Left lung (tissue), 14 donors: Measurements from ENCODE around the gene CCL22. TPM values are rescaled to one million over a fixed set of nuclear protein-coding genes. Genes with fewer than 3 reads are reported as not detected.

ENCODE experiments used
- ATAC-seq: fragments of 200-7000 bp; cut with Tn5 transposase; one replicate; pipeline ENCODE4 v1.9.1; 2020; ENCODE audit warnings: moderate library complexity
- DNase-seq, 4 donors: peaks; one replicate each; pipeline ENCODE4 v3.0.0-alpha.2; 2013 to 2020
- H3K27ac ChIP-seq, 2 donors: fragments of 200-600 bp; sonication (generic) in 1 of 2; one replicate each; pipeline versions ENCODE4 v1.5.0 to v1.8.0; 2020 to 2021
- H3K27me3 ChIP-seq, 2 donors: fragments of 200-600 bp; sonication (generic) in 1 of 2; one replicate each; pipeline versions ENCODE4 v1.5.0 to v1.8.0; 2020 to 2021
- H3K36me3 ChIP-seq, 2 donors: fragments of 200-600 bp; sonication (generic) in 1 of 2; one replicate each; pipeline versions ENCODE4 v1.5.0 to v1.8.0; 2020 to 2021
- H3K4me1 ChIP-seq, 2 donors: fragments of 200-600 bp; one replicate each; pipeline ENCODE4 v1.8.0; 2021
- H3K4me3 ChIP-seq, 2 donors: fragments of 200-600 bp; sonication (generic) in 1 of 2; one replicate each; pipeline versions ENCODE4 v1.5.0 to v1.8.0; 2020 to 2021; ENCODE audit warnings: mild to moderate bottlenecking in 1 of 2
- H3K9me3 ChIP-seq, 2 donors: fragments of 200-600 bp; sonication (generic) in 1 of 2; one replicate each; pipeline versions ENCODE4 v1.5.0 to v1.8.0; 2020 to 2021
- CTCF ChIP-seq, 2 donors: fragments of 200-600 bp; sonication (generic) in 1 of 2; IDR thresholded peaks; one replicate each; pipeline versions ENCODE4 v1.5.0 to v1.8.0; 2021; ENCODE audit warnings: antibody characterized with exemption in 2 of 2
- intact Hi-C, 2 donors: fragments of 100-400 bp; cut with DNase I; formaldehyde crosslinking; loops; one replicate each; pipeline versions ENCODE4 v1.11.2 to v1.14.2; 2022
- long read RNA-seq, 12 donors: library from polyadenylated mRNA in 2 of 12; unstranded in 2 of 12; transcript quantifications; one replicate each; pipeline ENCODE4 v2.0.0 and lab custom pipeline, GENCODE V29; 2019 to 2026
- polyA plus RNA-seq, 6 donors: library from polyadenylated mRNA; unstranded; fragments of 120-200 nt; gene quantifications; one replicate each; pipeline ENCODE4 v1.2.1, GENCODE V29; 2013; ENCODE audit not compliant: insufficient read length in 6 of 6
- total RNA-seq, 2 donors: library from RNA; stranded (reverse); fragmentation: NEBNext Ultra II Directional; extraction: Animal tissue kit (Norgen Biotek cat#: 25700); gene quantifications; one replicate each; pipeline ENCODE4 v1.2.1, GENCODE V29; 2021
- donor health status: DM: no; HTN: yes; CAD: no.
- donor health status: DM: no; HTN: no; CAD: no.

Gene CCL22
- 1 to 10 TPM; 1.6 to 2.4 TPM for total RNA-seq
- under 1 TPM; 0.08 to 0.22 (median 0.18) TPM for polyA plus RNA-seq
- long read RNA-seq, donor 1, result 0 reads
- long read RNA-seq, donor 2, result 0 reads
- long read RNA-seq, donor 3, result 0 reads
- long read RNA-seq, donor 4, result 0 reads
- long read RNA-seq, donor 5, result 0 reads
- long read RNA-seq, donor 6, result 0 reads
- long read RNA-seq, donor 7, result 0 reads
- long read RNA-seq, donor 8, result 0 reads
- long read RNA-seq, donor 9, result 0 reads
- long read RNA-seq, donor 10, result 0 reads
- long read RNA-seq, donor 11, result 0 reads
- long read RNA-seq, donor 12, result 0 reads

GRCh38 chr16:57358527-57359095 is at the start of gene CCL22:
Gene CCL22 (plus strand): TSS chr16:57358783. CDS start chr16:57358817, 34 bp downstream.
- DNase-seq, result no peak
- ATAC-seq, result peak; percentile 53

GRCh38 chr16:57310801-57311200 is 47.8 kb upstream of the CCL22 start:
- Histone ChIP-seq H3K36me3 (no peaks in the 10 kb centered on the region), H3K4me1 (peaks cover 3 to 5% of the 10 kb centered on the region in 2 donors), H3K4me3 (no peak overlapping the region), H3K27me3 (no peaks in the 10 kb centered on the region), H3K27ac (no peak overlapping the region), H3K9me3 (no peaks in the 10 kb centered on the region)
- no peak for ATAC-seq
- peak in 1 of 4 donors; percentile 15 for DNase-seq
- TF ChIP-seq CTCF (IDR thresholded peaks at IDR 0.05), result no peak
- intact Hi-C loops, result loop anchor here in 1 of 2 donors (10.0 kb wide), 1 partner anchor 214 kb away; no protein-coding TSS in a partner anchor

More at GRCh38 chr16:57358527-57359095, at the start of gene CCL22:
- H3K27ac ChIP-seq, result no peak within 1 kb of the TSS
- no peaks in the 10 kb centered on the region for H3K27me3 ChIP-seq
- TF ChIP-seq CTCF (IDR thresholded peaks at IDR 0.05), result no peak
- H3K4me3 ChIP-seq, result no peak within 1 kb of the TSS
- H3K36me3 ChIP-seq, result no peaks in the 10 kb centered on the region
- intact Hi-C loops, result no loop called here
- H3K4me1 ChIP-seq, result peaks cover 0 to 13% of the 10 kb centered on the region in 2 donors
- no peaks in the 10 kb centered on the region for H3K9me3 ChIP-seq

GRCh38 chr16:57313509-57313908 is 45.1 kb upstream of the CCL22 start:
- no peak for ATAC-seq
- H3K9me3 ChIP-seq, result no peaks in the 10 kb centered on the region
- peaks cover 3 to 11% of the 10 kb centered on the region in 2 donors for H3K4me1 ChIP-seq
- H3K4me3 ChIP-seq, result no peak overlapping the region
- no peak overlapping the region for H3K27ac ChIP-seq
- TF ChIP-seq CTCF (IDR thresholded peaks at IDR 0.05), result no peak
- DNase-seq, result no peak
- intact Hi-C loops, result loop anchor here in 1 of 2 donors (10.0 kb wide), 1 partner anchor 211 kb away; no protein-coding TSS in a partner anchor
- no peaks in the 10 kb centered on the region for H3K36me3 ChIP-seq
- H3K27me3 ChIP-seq, result no peaks in the 10 kb centered on the region

GRCh38 chr16:57314161-57314785 is 44.3 kb upstream of the CCL22 start:
- Histone ChIP-seq H3K27ac (peak overlapping the region in 1 of 2 donors; percentile 33), H3K36me3 (no peaks in the 10 kb centered on the region), H3K4me1 (peaks cover 3 to 11% of the 10 kb centered on the region in 2 donors), H3K9me3 (no peaks in the 10 kb centered on the region), H3K4me3 (no peak overlapping the region), H3K27me3 (no peaks in the 10 kb centered on the region)
- no peak for ATAC-seq
- DNase-seq, result no peak
- TF ChIP-seq CTCF (IDR thresholded peaks at IDR 0.05), result no peak
- intact Hi-C loops, result loop anchor here in 1 of 2 donors (10.0 kb wide), 1 partner anchor 211 kb away; no protein-coding TSS in a partner anchor

- H3K27ac ChIP-seq, result no peak overlapping the region
- peaks cover 3 to 11% of the 10 kb centered on the region in 2 donors for H3K4me1 ChIP-seq
- no peak for TF ChIP-seq CTCF (IDR thresholded peaks at IDR 0.05)
- DNase-seq (no peak), ATAC-seq (no peak)
- intact Hi-C loops, result loop anchor here in 1 of 2 donors (10.0 kb wide), 1 partner anchor 209 kb away; no protein-coding TSS in a partner anchor
- no peaks in the 10 kb centered on the region for H3K36me3 ChIP-seq
- no peaks in the 10 kb centered on the region for H3K9me3 ChIP-seq
- no peak overlapping the region for H3K4me3 ChIP-seq
- no peaks in the 10 kb centered on the region for H3K27me3 ChIP-seq
These were observed 43.2 kb upstream of the CCL22 start for GRCh38 chr16:57315416-57315815.
